A673 (cell line): ENCODE measurements around the gene ANKRD49. TPM values are rescaled to one million over a fixed set of nuclear protein-coding genes. Genes with fewer than 3 reads are reported as not detected.

Source experiments
- BruUV-seq: library from RNA; stranded (reverse); fragments of 400-500 nt; replicated peaks from 2 replicates; lab custom pipeline; 2021; lab: Mats Ljungman, UMichigan
- CTCF ChIA-PET: fragments of 300-600 bp; sonication (Branson Sonifier 250); formaldehyde crosslinking; loops from one replicate; lab custom pipeline; 2022; ENCODE audit warnings: antibody characterized with exemption; lab: Charles Lee
- POLR2A ChIA-PET: fragments of 300-600 bp; sonication (Branson Sonifier 250); formaldehyde crosslinking; loops from one replicate; lab custom pipeline; 2022; ENCODE audit warnings: antibody characterized with exemption; ENCODE audit not compliant: low non-redundant PET; lab: Charles Lee
- DNase-seq: peaks from one replicate; pipeline ENCODE4 v3.0.0-alpha.2; 2015; ENCODE audit warnings: low spot score
- H3K27ac ChIP-seq: fragments of 200-600 bp; sonication (generic); 2 replicates; pipeline ENCODE4 v1.5.1; 2016; ENCODE audit warnings: mixed run types, low read depth, mild to moderate bottlenecking, mixed read lengths, antibody characterized with exemption, low read length; ENCODE audit not compliant: poor library complexity, severe bottlenecking
- H3K27me3 ChIP-seq: fragments of 200-600 bp; sonication (generic); replicated peaks from 2 replicates; pipeline ENCODE4 v1.6.1; 2017; ENCODE audit warnings: mixed run types, low read depth, mild to moderate bottlenecking, mixed read lengths, antibody characterized with exemption, low read length; ENCODE audit not compliant: insufficient read depth, poor library complexity
- H3K36me3 ChIP-seq: fragments of 200-600 bp; sonication (generic); 2 replicates; pipeline ENCODE4 v1.6.1; 2016; ENCODE audit warnings: mixed run types, mild to moderate bottlenecking, mixed read lengths, antibody characterized with exemption, low read length; ENCODE audit not compliant: insufficient read depth, poor library complexity, severe bottlenecking
- H3K4me1 ChIP-seq: fragments of 200-600 bp; sonication (generic); 2 replicates; pipeline ENCODE4 v1.6.1; 2017; ENCODE audit warnings: mixed run types, mild to moderate bottlenecking, mixed read lengths, antibody characterized with exemption, low read length; ENCODE audit not compliant: insufficient read depth, poor library complexity, severe bottlenecking
- H3K4me3 ChIP-seq: fragments of 200-600 bp; sonication (generic); 2 replicates; pipeline ENCODE4 v1.5.1; 2016; ENCODE audit warnings: low read depth, mixed run types, mild to moderate bottlenecking, mixed read lengths, low read length; ENCODE audit not compliant: poor library complexity, severe bottlenecking
- H3K9me3 ChIP-seq: fragments of 200-600 bp; sonication (generic); 2 replicates; pipeline ENCODE4 v1.6.1; 2016; ENCODE audit warnings: mixed run types, low read depth, mild to moderate bottlenecking, mixed read lengths, antibody characterized with exemption, low read length; ENCODE audit not compliant: poor library complexity, severe bottlenecking
- CTCF ChIP-seq: fragments of 300-800, 200-600 bp; sonication (generic); conservative IDR thresholded peaks from 2 replicates; pipeline ENCODE4 v1.5.1; 2017; ENCODE audit warnings: low read depth, mild to moderate bottlenecking, antibody characterized with exemption, low read length, moderate library complexity, mixed read lengths
- EZH2 ChIP-seq: fragments of 200-600 bp; sonication (generic); IDR thresholded peaks from 2 replicates; pipeline ENCODE4 v1.6.1; 2017; ENCODE audit warnings: borderline replicate concordance, low read depth, mild to moderate bottlenecking, mixed read lengths, antibody characterized with exemption, low read length; ENCODE audit not compliant: poor library complexity, severe bottlenecking
- intact Hi-C: fragments of 100-400 bp; cut with micrococcal nuclease; formaldehyde crosslinking; loops from one replicate; pipeline ENCODE4 v1.10.0; 2022; ENCODE audit not compliant: unreplicated experiment
- total RNA-seq: library from RNA; stranded (reverse); gene quantifications from 2 replicates; pipeline ENCODE4 v1.2.3, GENCODE V29; 2021

Gene ANKRD49
- total RNA-seq, 1 experiment from 2014 or later = 15.5 TPM

- ChIA-PET POLR2A (no interaction called here), CTCF (no interaction called here)
- no TSS peak for BruUV-seq
- Histone ChIP-seq H3K4me1 (peaks cover 26% of the 10 kb centered on the region), H3K27me3 (no peaks in the 10 kb centered on the region), H3K27ac (peak overlapping the region; percentile 97), H3K36me3 (peaks cover 7% of the 10 kb centered on the region), H3K4me3 (peak overlapping the region; percentile 73), H3K9me3 (no peaks in the 10 kb centered on the region)
- no peak for DNase-seq
- intact Hi-C loops = no loop called here
- TF ChIP-seq EZH2 (no peak), CTCF (no peak)
Measured at GRCh38 chr11:94544646-94545263, 51.0 kb downstream of the ANKRD49 start.

GRCh38 chr11:94545264-94546161 lies 51.7 kb downstream of the ANKRD49 start:
- H3K4me3 ChIP-seq = peak overlapping the region; percentile 73
- no TSS peak for BruUV-seq
- no peaks in the 10 kb centered on the region for H3K27me3 ChIP-seq
- TF ChIP-seq CTCF (no peak), EZH2 (no peak)
- H3K9me3 ChIP-seq = no peaks in the 10 kb centered on the region
- no peak for DNase-seq
- intact Hi-C loops = no loop called here
- peaks cover 26% of the 10 kb centered on the region for H3K4me1 ChIP-seq
- POLR2A ChIA-PET = no interaction called here
- peak overlapping the region; percentile 97 for H3K27ac ChIP-seq
- peaks cover 7% of the 10 kb centered on the region for H3K36me3 ChIP-seq
- CTCF ChIA-PET = no interaction called here

- no peak for DNase-seq
- intact Hi-C loops = no loop called here
- TSS peak; percentile 34 for BruUV-seq
Measured at GRCh38 chr11:94546162-94546470, 52.3 kb downstream of the ANKRD49 start.

More at GRCh38 chr11:94546162-94546470, 52.3 kb downstream of the ANKRD49 start:
- no peak overlapping the region for H3K27ac ChIP-seq
- ChIA-PET CTCF (no interaction called here), POLR2A (no interaction called here)
- no peaks in the 10 kb centered on the region for H3K9me3 ChIP-seq
- no peaks in the 10 kb centered on the region for H3K27me3 ChIP-seq
- TF ChIP-seq CTCF (no peak), EZH2 (no peak)
- H3K4me1 ChIP-seq = peaks cover 26% of the 10 kb centered on the region
- H3K36me3 ChIP-seq = peaks cover 7% of the 10 kb centered on the region
- H3K4me3 ChIP-seq = peak overlapping the region; percentile 73
